MCF 10A (cell line): ENCODE data around the gene RBM18. TPM values are rescaled to one million over a fixed set of nuclear protein-coding genes. Genes with fewer than 3 reads are reported as not detected.

Experiments used
- BruUV-seq: library from RNA; stranded (reverse); fragments of 400-500 nt; replicated peaks from 2 replicates; lab custom pipeline; 2021; lab: Mats Ljungman, UMichigan
- CTCF ChIA-PET: fragments of 300-600 bp; sonication (Branson Sonifier 250); formaldehyde crosslinking; extraction: SDS; loops from one replicate; lab custom pipeline; 2021; ENCODE audit warnings: antibody characterized with exemption, inconsistent platforms; lab: Yijun Ruan, JAX
- POLR2A ChIA-PET: fragments of 300-600, 350-650 bp; sonication (Branson Sonifier 250); formaldehyde crosslinking; extraction: SDS; loops from one replicate; lab custom pipeline; 2020; ENCODE audit warnings: antibody characterized with exemption, inconsistent platforms; lab: Yijun Ruan, JAX
- DNase-seq: peaks from one replicate; pipeline ENCODE4 v3.0.0-alpha.2; 2018; ENCODE audit not compliant: unreplicated experiment
- H3K27ac Mint-ChIP-seq: one replicate; pipeline ENCODE4 v1.8.0; 2022; ENCODE audit warnings: mild to moderate bottlenecking, low read depth, mixed read lengths; ENCODE audit not compliant: unreplicated experiment
- H3K27me3 Mint-ChIP-seq: one replicate; pipeline ENCODE4 v1.8.0; 2022; ENCODE audit warnings: mixed read lengths; ENCODE audit not compliant: insufficient read depth, unreplicated experiment
- H3K36me3 Mint-ChIP-seq: one replicate; pipeline ENCODE4 v1.8.0; 2022; ENCODE audit warnings: mild to moderate bottlenecking, moderate library complexity, mixed read lengths; ENCODE audit not compliant: insufficient read depth, unreplicated experiment
- H3K4me1 Mint-ChIP-seq: one replicate; pipeline ENCODE4 v1.8.0; 2022; ENCODE audit warnings: mixed read lengths; ENCODE audit not compliant: insufficient read depth, unreplicated experiment
- H3K4me3 Mint-ChIP-seq: one replicate; pipeline ENCODE4 v1.8.0; 2022; ENCODE audit warnings: mild to moderate bottlenecking, moderate library complexity, mixed read lengths; ENCODE audit not compliant: unreplicated experiment
- H3K9me3 Mint-ChIP-seq: one replicate; pipeline ENCODE4 v1.8.0; 2022; ENCODE audit warnings: mixed read lengths; ENCODE audit not compliant: unreplicated experiment
- intact Hi-C: fragments of 100-400 bp; cut with micrococcal nuclease; formaldehyde crosslinking; loops from 2 replicates; pipeline ENCODE4 v1.14.1; 2022
- total RNA-seq: library from RNA; stranded (reverse); gene quantifications from 2 replicates; pipeline ENCODE4 v1.2.3, GENCODE V29; 2022
- TF ChIP-seq, protein P1 (sequence below): fragments of 200-600 bp; IDR thresholded peaks from one replicate; pipeline ENCODE4 v1.8.0; 2022; ENCODE audit warnings: antibody characterized with exemption, mild to moderate bottlenecking; ENCODE audit not compliant: unreplicated experiment

RBM18 gene
- total RNA-seq, 1 experiment from 2014 or later: 44.4 TPM

DNA sequence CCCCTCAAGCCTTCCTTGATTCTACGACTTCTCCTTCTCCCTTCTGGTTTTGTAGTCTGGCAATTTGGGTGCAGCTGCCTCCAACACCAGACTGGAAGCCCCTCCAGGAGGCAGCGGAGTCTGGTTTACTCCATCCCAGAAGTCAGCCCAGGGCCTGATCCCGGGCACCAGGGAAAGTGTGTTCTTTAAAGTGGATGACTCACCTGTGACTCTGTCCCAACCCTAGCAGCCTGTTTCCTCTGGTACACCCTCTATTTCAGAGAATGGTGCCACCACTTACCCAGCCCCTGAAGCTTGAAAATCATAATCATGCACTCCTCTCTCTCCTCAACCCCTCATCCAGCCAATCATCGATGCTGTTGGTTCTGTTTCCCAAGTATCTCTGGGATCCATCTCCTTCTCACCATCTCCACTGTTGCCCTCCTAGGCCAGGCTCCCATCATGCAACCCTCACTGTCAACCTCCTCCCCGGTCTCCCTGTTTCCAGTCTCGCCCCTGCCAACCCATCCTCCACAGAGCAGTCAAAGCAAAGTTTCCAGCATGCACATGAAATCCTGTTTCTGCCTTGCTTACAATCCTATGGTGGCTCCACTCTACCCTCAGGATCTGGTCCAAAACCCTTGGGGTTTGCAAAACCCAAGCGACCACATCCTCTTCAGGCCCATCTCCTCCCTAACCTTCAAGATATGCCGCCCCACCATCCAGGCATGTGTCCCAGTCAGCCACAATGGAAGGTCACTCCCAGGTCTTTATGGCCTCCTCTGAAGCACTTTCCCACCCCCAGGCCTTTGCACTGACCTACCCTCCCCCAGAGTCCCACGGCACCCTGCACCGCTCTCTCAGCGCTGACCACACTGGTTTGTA is 46.3 kb downstream of the RBM18 start:
- peak; percentile 21 for DNase-seq
- Mint-ChIP-seq H3K4me1 (peaks cover 8% of the 10 kb centered on the region), H3K27ac (no peak overlapping the region), H3K36me3 (no peaks in the 10 kb centered on the region), H3K9me3 (no peaks in the 10 kb centered on the region), H3K27me3 (peaks cover 2% of the 10 kb centered on the region), H3K4me3 (no peak overlapping the region)
- CTCF ChIA-PET: no interaction called here
- no TSS peak for BruUV-seq
- POLR2A ChIA-PET: no interaction called here
- TF ChIP-seq, protein P1, sequence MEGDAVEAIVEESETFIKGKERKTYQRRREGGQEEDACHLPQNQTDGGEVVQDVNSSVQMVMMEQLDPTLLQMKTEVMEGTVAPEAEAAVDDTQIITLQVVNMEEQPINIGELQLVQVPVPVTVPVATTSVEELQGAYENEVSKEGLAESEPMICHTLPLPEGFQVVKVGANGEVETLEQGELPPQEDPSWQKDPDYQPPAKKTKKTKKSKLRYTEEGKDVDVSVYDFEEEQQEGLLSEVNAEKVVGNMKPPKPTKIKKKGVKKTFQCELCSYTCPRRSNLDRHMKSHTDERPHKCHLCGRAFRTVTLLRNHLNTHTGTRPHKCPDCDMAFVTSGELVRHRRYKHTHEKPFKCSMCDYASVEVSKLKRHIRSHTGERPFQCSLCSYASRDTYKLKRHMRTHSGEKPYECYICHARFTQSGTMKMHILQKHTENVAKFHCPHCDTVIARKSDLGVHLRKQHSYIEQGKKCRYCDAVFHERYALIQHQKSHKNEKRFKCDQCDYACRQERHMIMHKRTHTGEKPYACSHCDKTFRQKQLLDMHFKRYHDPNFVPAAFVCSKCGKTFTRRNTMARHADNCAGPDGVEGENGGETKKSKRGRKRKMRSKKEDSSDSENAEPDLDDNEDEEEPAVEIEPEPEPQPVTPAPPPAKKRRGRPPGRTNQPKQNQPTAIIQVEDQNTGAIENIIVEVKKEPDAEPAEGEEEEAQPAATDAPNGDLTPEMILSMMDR: no peak
- intact Hi-C loops: no loop called here

- no peak for DNase-seq
- peaks cover 9% of the 10 kb centered on the region for H3K27me3 Mint-ChIP-seq
- POLR2A ChIA-PET: no interaction called here
- peaks cover 8% of the 10 kb centered on the region for H3K4me1 Mint-ChIP-seq
- CTCF ChIA-PET: no interaction called here
- no peaks in the 10 kb centered on the region for H3K36me3 Mint-ChIP-seq
- intact Hi-C loops: no loop called here
- no peak overlapping the region for H3K4me3 Mint-ChIP-seq
- no peak overlapping the region for H3K27ac Mint-ChIP-seq
- H3K9me3 Mint-ChIP-seq: no peaks in the 10 kb centered on the region
- no TSS peak for BruUV-seq
- TF ChIP-seq, protein P1: no peak
Observed at GRCh38 chr9:122217640-122218039, 47.0 kb downstream of the RBM18 start.

- no peaks in the 10 kb centered on the region for H3K9me3 Mint-ChIP-seq
- intact Hi-C loops: no loop called here
- no peak for DNase-seq
- no TSS peak for BruUV-seq
- peaks cover 16% of the 10 kb centered on the region for H3K27me3 Mint-ChIP-seq
- no peak overlapping the region for H3K27ac Mint-ChIP-seq
- ChIA-PET CTCF (interaction anchor here (0.9 kb wide), 1 partner anchor 48 kb away, joined by 3 read pairs; the partner anchor contains the start of genes MRRF and RBM18), POLR2A (no interaction called here)
- H3K4me3 Mint-ChIP-seq: no peak overlapping the region
- peaks cover 8% of the 10 kb centered on the region for H3K4me1 Mint-ChIP-seq
- H3K36me3 Mint-ChIP-seq: no peaks in the 10 kb centered on the region
- TF ChIP-seq, protein P1: no peak
Observed at GRCh38 chr9:122216798-122217418, 47.7 kb downstream of the RBM18 start.

DNA sequence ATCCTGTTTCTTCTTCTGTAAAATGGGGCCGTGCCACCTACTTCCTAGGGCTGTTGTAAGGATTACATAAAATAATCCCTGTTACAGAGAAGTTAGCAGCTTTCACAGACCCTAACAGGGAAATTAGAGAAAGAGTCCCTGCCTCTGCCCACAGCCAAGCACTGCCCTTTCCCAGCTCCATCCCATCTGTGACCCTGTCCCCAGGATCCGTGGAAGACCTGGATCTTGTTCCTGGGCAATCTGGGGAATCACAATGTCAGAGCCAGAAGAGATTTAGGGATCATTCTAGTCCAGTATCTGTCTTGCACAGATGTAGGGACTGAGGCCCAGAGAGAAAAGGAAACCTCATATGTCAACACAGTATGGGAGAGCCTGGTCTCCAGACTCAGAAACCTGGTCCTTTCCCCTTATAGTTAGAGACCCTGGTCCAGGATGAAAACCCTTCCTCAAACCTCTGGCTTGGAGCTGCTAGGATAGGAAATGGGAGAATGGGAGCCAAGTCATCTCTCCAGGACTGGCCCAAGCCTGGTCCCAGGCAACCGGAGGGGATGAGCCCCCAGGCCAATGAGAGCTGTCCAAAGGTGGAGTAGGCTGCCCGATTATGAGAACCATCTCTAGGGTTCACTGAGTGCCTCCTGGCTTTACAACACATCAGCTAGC is 48.4 kb downstream of the RBM18 start:
- no peak overlapping the region for H3K4me3 Mint-ChIP-seq
- peaks cover 20% of the 10 kb centered on the region for H3K27me3 Mint-ChIP-seq
- no peaks in the 10 kb centered on the region for H3K9me3 Mint-ChIP-seq
- no TSS peak for BruUV-seq
- TF ChIP-seq, protein P1: no peak
- H3K27ac Mint-ChIP-seq: no peak overlapping the region
- POLR2A ChIA-PET: interaction anchor here (0.6 to 0.7 kb wide), 2 partner anchors 10 to 688 kb away, joined by 3 read pairs; no protein-coding TSS in a partner anchor
- CTCF ChIA-PET: interaction anchor here (0.9 kb wide), 1 partner anchor 48 kb away, joined by 3 read pairs; the partner anchor contains the start of genes MRRF and RBM18
- no peak for DNase-seq
- peaks cover 8% of the 10 kb centered on the region for H3K4me1 Mint-ChIP-seq
- intact Hi-C loops: no loop called here
- H3K36me3 Mint-ChIP-seq: no peaks in the 10 kb centered on the region
